Fibroblast of skin of right quadriceps (primary cell): ENCODE measurements around the gene SEL1L2.
A peak's percentile ranks its signal among the peaks of the same experiment; 100 is the strongest.

Experiments
- DNase-seq: peaks from one replicate; pipeline ENCODE4 v3.0.0-alpha.2; 2013

Gene SEL1L2

GRCh38 chr20:13810446-13810845 is 180.0 kb downstream of the SEL1L2 start:
- DNase-seq = no peak

GRCh38 chr20:13809855-13810254 is 180.6 kb downstream of the SEL1L2 start:
- no peak for DNase-seq

GRCh38 chr20:13809373-13809772 is 181.0 kb downstream of the SEL1L2 start:
- no peak for DNase-seq

- peak; percentile 49 for DNase-seq
These were observed 189.7 kb downstream of the SEL1L2 start for GRCh38 chr20:13800728-13801134.

GRCh38 chr20:13799974-13800373 is 190.4 kb downstream of the SEL1L2 start:
- DNase-seq = no peak
